ENCODE data around the gene VSIG10. TPM values are rescaled to one million over a fixed set of nuclear protein-coding genes. Genes with fewer than 3 reads are reported as not detected.

Gene VSIG10
- total and polyA plus RNA-seq, 7 donors, result 4.8 to 13.9 (median 10.7) TPM

DNA sequence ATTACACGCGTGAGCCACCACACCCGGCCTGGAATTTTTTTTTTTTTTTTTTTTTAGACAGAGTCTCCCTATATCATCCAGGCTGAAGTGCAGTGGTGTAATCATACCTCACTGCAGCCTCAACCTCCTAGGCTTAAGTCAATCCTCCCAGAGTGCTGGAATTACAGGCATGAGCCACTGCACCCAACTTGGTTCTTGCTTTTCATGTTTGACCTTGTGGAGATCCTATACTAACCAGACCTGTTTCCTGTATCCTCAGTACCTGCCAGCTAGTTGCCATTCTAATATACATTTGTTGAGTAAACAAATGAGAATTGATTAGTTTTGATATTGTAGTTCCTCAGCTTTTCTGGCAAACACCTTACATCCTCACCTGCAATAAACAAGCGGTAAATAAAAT lies 3.2 kb upstream of the VSIG10 start:
- intact Hi-C loops (cut with DNase I), result no loop called here
- TF ChIP-seq CTCF (IDR thresholded peaks at IDR 0.05), result no peak
- 50 to 71% (median 54%) methylated on average over 4 of the region's 4 CpGs for WGBS, 3 donors
- no peak overlapping the region for H3K4me3 ChIP-seq
- no peaks in the 10 kb centered on the region for H3K27me3 ChIP-seq (ENCODE audit: insufficient read depth in 3 of 3, low read length in 2 of 3)
- no peaks in the 10 kb centered on the region for H3K9me3 ChIP-seq
- H3K4me1 ChIP-seq, result peaks cover 9% of the 10 kb centered on the region
- DNase-seq, result no peak
- no peak for ATAC-seq
- H3K36me3 ChIP-seq (ENCODE audit: insufficient read depth in 1 of 2, low read depth in 1 of 2), result no peaks in the 10 kb centered on the region
- H3K27ac ChIP-seq, result no peak overlapping the region

DNA sequence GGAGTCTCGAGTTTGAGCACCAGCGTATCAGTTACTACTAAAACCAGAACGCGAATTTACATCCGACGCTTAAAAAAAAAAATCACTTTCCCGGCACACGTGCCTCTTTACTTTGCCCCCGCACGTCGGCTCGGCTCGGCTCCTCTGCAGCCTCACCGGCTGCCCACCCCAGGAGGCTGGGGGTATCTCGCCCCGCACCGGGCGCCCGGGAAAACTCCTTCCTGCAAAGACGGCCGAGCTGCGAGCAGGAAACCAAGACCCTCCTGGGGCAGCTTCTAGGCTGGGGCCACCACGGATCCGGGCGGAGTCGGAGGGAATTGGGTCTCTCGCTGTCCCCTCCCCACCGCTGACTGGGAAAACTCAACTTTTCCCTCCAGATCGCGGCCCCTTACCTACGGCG lies 610 bp downstream of the VSIG10 start:
- no peaks in the 10 kb centered on the region for H3K27me3 ChIP-seq (ENCODE audit: insufficient read depth in 3 of 3, low read length in 2 of 3)
- DNase-seq (peak; percentile 16 to 56), ATAC-seq (peak; percentile 1 to 19 (median 10))
- H3K9me3 ChIP-seq, result no peaks in the 10 kb centered on the region
- peak overlapping the region; percentile 81 for H3K27ac ChIP-seq
- intact Hi-C loops (cut with DNase I), result loop anchor here (5.0 kb wide), 1 partner anchor 41 kb away; the partner anchor contains the start of gene WSB2 (in 2 of the 2)
- TF ChIP-seq CTCF (IDR thresholded peaks at IDR 0.05), result no peak
- no peaks in the 10 kb centered on the region for H3K36me3 ChIP-seq (ENCODE audit: insufficient read depth in 1 of 2, low read depth in 1 of 2)
- peak overlapping the region; percentile 89 for H3K4me3 ChIP-seq
- 0 to 1% (median 1%) methylated on average over 32 of the region's 32 CpGs for WGBS, 3 donors
- H3K4me1 ChIP-seq, result peaks cover 12% of the 10 kb centered on the region

DNA sequence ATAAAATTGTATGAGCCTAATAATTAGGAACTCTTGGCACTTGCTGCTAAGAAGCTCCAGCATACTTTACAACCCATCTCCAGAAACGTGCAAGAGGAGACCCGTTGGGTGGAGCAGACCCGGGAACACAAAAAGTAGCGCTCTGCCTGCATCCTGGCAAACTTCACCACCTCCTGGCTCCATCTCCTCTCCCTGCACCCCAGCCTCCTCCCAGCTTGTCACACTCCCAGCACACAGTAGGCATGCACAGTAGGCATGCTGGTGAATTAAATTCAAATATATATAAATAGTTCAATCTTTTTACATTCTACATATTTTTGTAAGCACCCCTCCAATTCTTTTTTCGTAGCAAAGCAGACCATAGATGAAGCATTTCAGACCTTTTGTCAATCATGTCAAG lies 1.2 kb downstream of the VSIG10 start:
- no peak for TF ChIP-seq CTCF (IDR thresholded peaks at IDR 0.05)
- no peaks in the 10 kb centered on the region for H3K27me3 ChIP-seq (ENCODE audit: insufficient read depth in 3 of 3, low read length in 2 of 3)
- peak overlapping the region; percentile 89 for H3K4me3 ChIP-seq
- H3K9me3 ChIP-seq, result no peaks in the 10 kb centered on the region
- intact Hi-C loops (cut with DNase I), result loop anchor here (5.0 kb wide), 1 partner anchor 40 kb away; the partner anchor contains the start of gene WSB2 (in 2 of the 2)
- peaks cover 12% of the 10 kb centered on the region for H3K4me1 ChIP-seq
- DNase-seq, result no peak
- no peak for ATAC-seq
- no peaks in the 10 kb centered on the region for H3K36me3 ChIP-seq (ENCODE audit: insufficient read depth in 1 of 2, low read depth in 1 of 2)
- WGBS, 3 donors, result 12 to 52% (median 33%) methylated on average over 5 of the region's 5 CpGs
- H3K27ac ChIP-seq, result peak overlapping the region; percentile 81

DNA sequence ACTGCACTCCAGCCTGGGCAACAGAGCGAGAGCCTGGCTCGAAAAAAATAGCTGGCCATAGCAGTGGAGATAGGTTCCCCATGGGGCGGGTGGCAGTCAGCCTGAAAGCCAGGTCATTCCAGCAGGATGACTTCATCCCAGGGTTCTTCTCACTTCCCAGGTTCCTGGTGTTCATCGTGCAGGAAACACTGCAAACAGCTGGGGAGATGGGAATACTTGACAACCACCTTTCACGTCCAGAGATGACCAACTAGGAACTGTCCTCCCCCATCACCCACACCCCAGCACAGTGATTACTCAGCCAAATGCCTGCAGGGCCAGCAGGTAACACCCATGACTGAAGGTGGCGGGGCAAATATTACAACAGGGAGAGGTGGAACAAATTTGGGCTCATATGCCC lies 1.7 kb downstream of the VSIG10 start:
- ATAC-seq (peak in 2 of 4 donors; percentile 17 to 27), DNase-seq (no peak)
- Histone ChIP-seq H3K27ac (peak overlapping the region; percentile 16), H3K4me1 (peaks cover 12% of the 10 kb centered on the region), H3K27me3 (ENCODE audit: insufficient read depth in 3 of 3, low read length in 2 of 3) (no peaks in the 10 kb centered on the region), H3K9me3 (no peaks in the 10 kb centered on the region), H3K4me3 (no peak overlapping the region), H3K36me3 (ENCODE audit: insufficient read depth in 1 of 2, low read depth in 1 of 2) (no peaks in the 10 kb centered on the region)
- intact Hi-C loops (cut with DNase I), result loop anchor here (5.0 kb wide), 1 partner anchor 40 kb away; the partner anchor contains the start of gene WSB2 (in 2 of the 2)
- TF ChIP-seq CTCF (IDR thresholded peaks at IDR 0.05), result no peak
- 31 to 67% (median 38%) methylated on average over 6 of the region's 6 CpGs for WGBS, 3 donors

- no peaks in the 10 kb centered on the region for H3K27me3 ChIP-seq (ENCODE audit: insufficient read depth in 3 of 3, low read length in 2 of 3)
- TF ChIP-seq CTCF (IDR thresholded peaks at IDR 0.05), result no peak
- intact Hi-C loops (cut with DNase I), result loop anchor here (5.0 kb wide), 1 partner anchor 39 kb away; the partner anchor contains the start of gene WSB2 (in 2 of the 2)
- WGBS, 3 donors, result 77 to 85% (median 78%) methylated on average over 3 of the region's 3 CpGs
- no peak overlapping the region for H3K27ac ChIP-seq
- DNase-seq (no peak), ATAC-seq (no peak)
- peaks cover 12% of the 10 kb centered on the region for H3K4me1 ChIP-seq
- H3K4me3 ChIP-seq, result no peak overlapping the region
- H3K9me3 ChIP-seq, result no peaks in the 10 kb centered on the region
- no peaks in the 10 kb centered on the region for H3K36me3 ChIP-seq (ENCODE audit: insufficient read depth in 1 of 2, low read depth in 1 of 2)
Observed at GRCh38 chr12:118101051-118101450, 2.8 kb downstream of the VSIG10 start.

Measured in psoas muscle (tissue), 8 donors.